ENCODE results near the gene MVB12B. TPM values are rescaled to one million over a fixed set of nuclear protein-coding genes. Genes with fewer than 3 reads are reported as not detected.

MVB12B gene
- total RNA-seq, 2 experiments from 2014 or later: 14.3 to 15.3 TPM

DNA sequence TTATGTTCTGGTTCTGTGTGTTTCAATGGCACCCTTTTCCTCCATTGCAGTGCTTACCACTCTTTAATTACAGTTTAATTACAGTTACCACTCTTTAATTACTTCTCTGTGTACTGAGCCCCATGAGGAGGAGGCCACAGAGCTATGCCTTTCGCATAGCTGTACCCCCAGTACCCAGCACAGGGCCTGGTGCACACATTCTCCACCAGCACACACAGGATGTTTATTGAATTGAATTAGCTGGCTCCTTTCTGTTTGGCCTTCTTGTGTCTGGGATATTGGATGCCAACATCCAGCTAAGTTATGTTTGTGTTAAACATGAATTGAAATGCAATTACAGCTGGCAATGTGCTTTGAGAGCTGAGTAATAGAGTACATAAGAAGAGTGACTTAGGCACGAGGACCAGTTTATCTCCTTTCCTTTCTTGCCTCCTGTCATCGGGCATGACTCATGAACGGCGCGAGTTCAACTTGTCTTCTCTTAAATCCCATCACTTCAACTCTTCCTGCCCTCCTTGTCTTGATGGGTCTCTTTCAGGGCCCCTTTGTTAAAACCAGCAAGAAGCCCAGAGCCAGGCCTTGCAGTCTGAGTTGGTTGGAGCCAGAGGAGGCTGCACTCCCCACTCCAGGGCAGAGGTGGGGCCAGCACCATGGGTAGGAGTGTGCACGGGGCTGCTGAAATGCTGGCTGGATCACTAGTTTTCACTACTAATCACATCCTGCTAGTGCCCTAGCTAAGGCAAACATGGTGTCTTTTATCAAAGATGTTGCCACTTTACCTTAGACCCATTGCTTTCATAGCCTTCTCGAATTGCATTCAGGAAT is 37.4 kb downstream of the MVB12B start:
- intact Hi-C loops (cut with DNase I, micrococcal nuclease): no loop called here
- Histone ChIP-seq H3K4me1 (ENCODE audit: insufficient read depth, low read length) (no peaks in the 10 kb centered on the region), H3K27ac (ENCODE audit: low read depth in 1 of 2, low read length in 2 of 2) (no peak overlapping the region), H3K27me3 (ENCODE audit: control insufficient read depth in 1 of 2, insufficient read depth in 2 of 2, low read length in 2 of 2) (no peaks in the 10 kb centered on the region), H3K4me3 (ENCODE audit: low read length) (no peak overlapping the region), H3K9me3 (ENCODE audit: control insufficient read depth in 1 of 2, insufficient read depth in 1 of 2, low read length in 2 of 2) (peaks cover 7 to 17% of the 10 kb centered on the region in 2 experiments), H3K36me3 (ENCODE audit: insufficient read depth, low read length) (peaks cover 3% of the 10 kb centered on the region)
- ChIA-PET POLR2A (no interaction called here), CTCF (no interaction called here)
- no peaks in the 10 kb centered on the region for H3K4me1 Mint-ChIP-seq (ENCODE audit: low read depth)
- no peaks in the 10 kb centered on the region for H3K27me3 Mint-ChIP-seq
- peaks cover 4% of the 10 kb centered on the region for H3K9me3 Mint-ChIP-seq
- TF ChIP-seq, protein P1, sequence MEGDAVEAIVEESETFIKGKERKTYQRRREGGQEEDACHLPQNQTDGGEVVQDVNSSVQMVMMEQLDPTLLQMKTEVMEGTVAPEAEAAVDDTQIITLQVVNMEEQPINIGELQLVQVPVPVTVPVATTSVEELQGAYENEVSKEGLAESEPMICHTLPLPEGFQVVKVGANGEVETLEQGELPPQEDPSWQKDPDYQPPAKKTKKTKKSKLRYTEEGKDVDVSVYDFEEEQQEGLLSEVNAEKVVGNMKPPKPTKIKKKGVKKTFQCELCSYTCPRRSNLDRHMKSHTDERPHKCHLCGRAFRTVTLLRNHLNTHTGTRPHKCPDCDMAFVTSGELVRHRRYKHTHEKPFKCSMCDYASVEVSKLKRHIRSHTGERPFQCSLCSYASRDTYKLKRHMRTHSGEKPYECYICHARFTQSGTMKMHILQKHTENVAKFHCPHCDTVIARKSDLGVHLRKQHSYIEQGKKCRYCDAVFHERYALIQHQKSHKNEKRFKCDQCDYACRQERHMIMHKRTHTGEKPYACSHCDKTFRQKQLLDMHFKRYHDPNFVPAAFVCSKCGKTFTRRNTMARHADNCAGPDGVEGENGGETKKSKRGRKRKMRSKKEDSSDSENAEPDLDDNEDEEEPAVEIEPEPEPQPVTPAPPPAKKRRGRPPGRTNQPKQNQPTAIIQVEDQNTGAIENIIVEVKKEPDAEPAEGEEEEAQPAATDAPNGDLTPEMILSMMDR (IDR thresholded peaks at IDR 0.05): no peak
- DNase-seq (no peak), ATAC-seq (ENCODE audit: poor library complexity) (no peak)
- peaks cover 58% of the 10 kb centered on the region for H3K36me3 Mint-ChIP-seq (ENCODE audit: low read depth)
- H3K4me3 Mint-ChIP-seq: no peak overlapping the region
- no peak overlapping the region for H3K27ac Mint-ChIP-seq

DNA sequence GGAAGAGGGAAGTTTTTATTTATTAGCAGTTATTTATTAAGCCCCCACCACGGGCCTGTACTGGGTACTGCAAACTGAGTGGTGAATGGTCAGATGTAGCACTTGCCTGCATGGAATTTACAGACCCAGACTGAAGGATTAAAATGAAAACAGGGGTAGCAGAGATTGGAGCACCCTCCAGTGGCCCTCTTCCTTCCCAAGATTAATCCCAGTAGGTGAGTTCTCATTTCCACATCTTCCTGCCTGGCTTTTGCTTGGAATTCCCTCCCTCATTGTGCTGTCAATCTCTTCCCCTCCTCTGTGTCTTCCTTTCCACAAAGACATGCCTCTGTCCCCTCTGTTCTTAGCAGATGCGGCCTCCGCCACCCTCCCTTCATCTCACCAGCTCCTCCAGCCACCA is 39.2 kb downstream of the MVB12B start:
- ATAC-seq (ENCODE audit: poor library complexity): no peak
- H3K4me1 Mint-ChIP-seq (ENCODE audit: low read depth): no peaks in the 10 kb centered on the region
- Histone ChIP-seq H3K4me1 (ENCODE audit: insufficient read depth, low read length) (no peaks in the 10 kb centered on the region), H3K9me3 (ENCODE audit: control insufficient read depth in 1 of 2, insufficient read depth in 1 of 2, low read length in 2 of 2) (peaks cover 7 to 17% of the 10 kb centered on the region in 2 experiments), H3K4me3 (ENCODE audit: low read length) (no peak overlapping the region), H3K27me3 (ENCODE audit: control insufficient read depth in 1 of 2, insufficient read depth in 2 of 2, low read length in 2 of 2) (no peaks in the 10 kb centered on the region), H3K36me3 (ENCODE audit: insufficient read depth, low read length) (peaks cover 3% of the 10 kb centered on the region), H3K27ac (ENCODE audit: low read depth in 1 of 2, low read length in 2 of 2) (no peak overlapping the region)
- ChIA-PET POLR2A (no interaction called here), CTCF (no interaction called here)
- DNase-seq: no peak
- no peak overlapping the region for H3K4me3 Mint-ChIP-seq
- intact Hi-C loops (cut with DNase I, micrococcal nuclease): no loop called here
- TF ChIP-seq, protein P1 (IDR thresholded peaks at IDR 0.05): no peak
- H3K27me3 Mint-ChIP-seq: no peaks in the 10 kb centered on the region
- H3K9me3 Mint-ChIP-seq: peaks cover 2% of the 10 kb centered on the region
- no peak overlapping the region for H3K27ac Mint-ChIP-seq
- peaks cover 47% of the 10 kb centered on the region for H3K36me3 Mint-ChIP-seq (ENCODE audit: low read depth)

GRCh38 chr9:126366366-126367011 is 39.9 kb downstream of the MVB12B start:
- H3K4me3 Mint-ChIP-seq: no peak overlapping the region
- no peak overlapping the region for H3K27ac Mint-ChIP-seq
- Histone ChIP-seq H3K9me3 (ENCODE audit: control insufficient read depth in 1 of 2, insufficient read depth in 1 of 2, low read length in 2 of 2) (peaks cover 4 to 12% of the 10 kb centered on the region in 2 experiments), H3K4me1 (ENCODE audit: insufficient read depth, low read length) (no peaks in the 10 kb centered on the region), H3K4me3 (ENCODE audit: low read length) (no peak overlapping the region), H3K27me3 (ENCODE audit: control insufficient read depth in 1 of 2, insufficient read depth in 2 of 2, low read length in 2 of 2) (no peaks in the 10 kb centered on the region), H3K36me3 (ENCODE audit: insufficient read depth, low read length) (peaks cover 3% of the 10 kb centered on the region), H3K27ac (ENCODE audit: low read depth in 1 of 2, low read length in 2 of 2) (no peak overlapping the region)
- intact Hi-C loops (cut with DNase I, micrococcal nuclease): no loop called here
- no peak for DNase-seq
- ATAC-seq (ENCODE audit: poor library complexity): no peak
- TF ChIP-seq, protein P1 (IDR thresholded peaks at IDR 0.05): no peak
- ChIA-PET POLR2A (no interaction called here), CTCF (no interaction called here)
- H3K9me3 Mint-ChIP-seq: peaks cover 2% of the 10 kb centered on the region
- no peaks in the 10 kb centered on the region for H3K27me3 Mint-ChIP-seq
- H3K4me1 Mint-ChIP-seq (ENCODE audit: low read depth): no peaks in the 10 kb centered on the region
- H3K36me3 Mint-ChIP-seq (ENCODE audit: low read depth): peaks cover 40% of the 10 kb centered on the region

Data from CD4-positive, alpha-beta T cell (primary cell).